ENCODE results near the gene R3HDML. TPM values are rescaled to one million over a fixed set of nuclear protein-coding genes. Genes with fewer than 3 reads are reported as not detected.

Gene R3HDML
- total and polyA plus RNA-seq, 9 of the 15 experiments (the other 6 are each of a cell fraction or from before 2014, with no cell fraction given): not detected

DNA sequence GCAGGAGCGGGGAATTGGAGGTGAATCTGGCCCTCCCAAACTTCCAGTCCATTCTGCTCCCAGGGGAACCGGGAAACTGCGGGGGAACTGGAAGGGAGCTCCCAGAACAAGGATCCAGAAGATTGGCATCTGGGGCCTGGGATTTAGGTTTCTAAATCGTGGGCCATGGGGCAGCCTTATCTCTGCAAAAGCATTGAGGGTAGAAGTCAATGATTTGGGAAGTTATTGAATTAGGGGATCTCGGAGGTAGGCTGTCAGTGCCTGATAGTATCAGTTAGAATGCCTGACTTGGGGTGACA, 63.8 kb downstream of the R3HDML start (continued):
- TF ChIP-seq ZNF146 (CRISPR knock-in tag; IDR thresholded peaks at IDR 0.05; ENCODE audit: unreplicated experiment) (no peak), NFIC (IDR thresholded peaks at IDR 0.05) (peak; percentile 15; the same call in 1 of the 2 replicates), NFYB (IDR thresholded peaks at IDR 0.05; ENCODE audit: extremely low read depth, insufficient read length) (no peak), MAFK (IDR thresholded peaks at IDR 0.05; ENCODE audit: low read length) (no peak), ZC3H8 (IDR thresholded peaks at IDR 0.05) (no peak), CEBPB (tag; IDR thresholded peaks at IDR 0.05) (no peak), IFI16 (CRISPR knock-in tag; IDR thresholded peaks at IDR 0.05) (no peak), FOSL1 (tag; conservative IDR thresholded peaks at IDR 0.05) (peak; percentile 75; the same call in 1 of the 2 replicates)
- TF ChIP-seq, protein P1, sequence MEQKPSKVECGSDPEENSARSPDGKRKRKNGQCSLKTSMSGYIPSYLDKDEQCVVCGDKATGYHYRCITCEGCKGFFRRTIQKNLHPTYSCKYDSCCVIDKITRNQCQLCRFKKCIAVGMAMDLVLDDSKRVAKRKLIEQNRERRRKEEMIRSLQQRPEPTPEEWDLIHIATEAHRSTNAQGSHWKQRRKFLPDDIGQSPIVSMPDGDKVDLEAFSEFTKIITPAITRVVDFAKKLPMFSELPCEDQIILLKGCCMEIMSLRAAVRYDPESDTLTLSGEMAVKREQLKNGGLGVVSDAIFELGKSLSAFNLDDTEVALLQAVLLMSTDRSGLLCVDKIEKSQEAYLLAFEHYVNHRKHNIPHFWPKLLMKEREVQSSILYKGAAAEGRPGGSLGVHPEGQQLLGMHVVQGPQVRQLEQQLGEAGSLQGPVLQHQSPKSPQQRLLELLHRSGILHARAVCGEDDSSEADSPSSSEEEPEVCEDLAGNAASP (IDR thresholded peaks at IDR 0.05): no peak
- TF ChIP-seq, protein P2, sequence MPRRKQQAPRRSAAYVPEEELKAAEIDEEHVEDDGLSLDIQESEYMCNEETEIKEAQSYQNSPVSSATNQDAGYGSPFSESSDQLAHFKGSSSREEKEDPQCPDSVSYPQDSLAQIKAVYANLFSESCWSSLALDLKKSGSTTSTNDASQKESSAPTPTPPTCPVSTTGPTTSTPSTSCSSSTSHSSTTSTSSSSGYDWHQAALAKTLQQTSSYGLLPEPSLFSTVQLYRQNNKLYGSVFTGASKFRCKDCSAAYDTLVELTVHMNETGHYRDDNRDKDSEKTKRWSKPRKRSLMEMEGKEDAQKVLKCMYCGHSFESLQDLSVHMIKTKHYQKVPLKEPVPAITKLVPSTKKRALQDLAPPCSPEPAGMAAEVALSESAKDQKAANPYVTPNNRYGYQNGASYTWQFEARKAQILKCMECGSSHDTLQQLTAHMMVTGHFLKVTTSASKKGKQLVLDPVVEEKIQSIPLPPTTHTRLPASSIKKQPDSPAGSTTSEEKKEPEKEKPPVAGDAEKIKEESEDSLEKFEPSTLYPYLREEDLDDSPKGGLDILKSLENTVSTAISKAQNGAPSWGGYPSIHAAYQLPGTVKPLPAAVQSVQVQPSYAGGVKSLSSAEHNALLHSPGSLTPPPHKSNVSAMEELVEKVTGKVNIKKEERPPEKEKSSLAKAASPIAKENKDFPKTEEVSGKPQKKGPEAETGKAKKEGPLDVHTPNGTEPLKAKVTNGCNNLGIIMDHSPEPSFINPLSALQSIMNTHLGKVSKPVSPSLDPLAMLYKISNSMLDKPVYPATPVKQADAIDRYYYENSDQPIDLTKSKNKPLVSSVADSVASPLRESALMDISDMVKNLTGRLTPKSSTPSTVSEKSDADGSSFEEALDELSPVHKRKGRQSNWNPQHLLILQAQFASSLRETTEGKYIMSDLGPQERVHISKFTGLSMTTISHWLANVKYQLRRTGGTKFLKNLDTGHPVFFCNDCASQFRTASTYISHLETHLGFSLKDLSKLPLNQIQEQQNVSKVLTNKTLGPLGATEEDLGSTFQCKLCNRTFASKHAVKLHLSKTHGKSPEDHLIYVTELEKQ (CRISPR knock-in tag; IDR thresholded peaks at IDR 0.05): no peak

Small RNA genes lying within 50 kb of the gene (small RNA-seq; reads per million reads assigned to genes)
- gene RF00019: not detected

Other genes starting within 250 kb of the R3HDML start
Only the 7 nearest of the 8 such genes appear.
- gene JPH2, start 149.9 kb upstream of the R3HDML start, total RNA-seq (2014; rRNA removed): not detected in 2 replicates
- gene JPH2, start 149.9 kb upstream of the R3HDML start, total RNA-seq (2014; rRNA removed; fragmentation: Illumina TruSeq; extraction: Trizol): not detected in 2 replicates
- gene JPH2, start 149.9 kb upstream of the R3HDML start, total RNA-seq (2015; rRNA removed; fragmentation: Illumina TruSeq; extraction: Trizol): not detected in 2 replicates
- gene JPH2, start 149.9 kb upstream of the R3HDML start, total RNA-seq (2021): not detected in 2 replicates
- not detected in 2 replicates for gene JPH2, start 149.9 kb upstream of the R3HDML start, polyA plus RNA-seq (2011; rRNA removed)
- not detected in 2 replicates for gene JPH2, start 149.9 kb upstream of the R3HDML start, polyA plus RNA-seq (2014; fragmentation: Illumina TruSeq; extraction: Trizol)
- gene JPH2, start 149.9 kb upstream of the R3HDML start, polyA plus RNA-seq (2014; fragmentation: Nextera tagmentation; extraction: Ambion mirVana): not detected
- not detected in 2 replicates for gene JPH2, start 149.9 kb upstream of the R3HDML start, polyA plus RNA-seq (2014; rRNA removed)
- 15.5 and 15.6 TPM in 2 replicates for gene OSER1, start 126.3 kb upstream of the R3HDML start, total RNA-seq (2014; rRNA removed)
- 19.6 and 25.5 TPM in 2 replicates for gene OSER1, start 126.3 kb upstream of the R3HDML start, total RNA-seq (2014; rRNA removed; fragmentation: Illumina TruSeq; extraction: Trizol)
- 19.4 and 19.9 TPM in 2 replicates for gene OSER1, start 126.3 kb upstream of the R3HDML start, total RNA-seq (2015; rRNA removed; fragmentation: Illumina TruSeq; extraction: Trizol)
- 19.0 and 20.4 TPM in 2 replicates for gene OSER1, start 126.3 kb upstream of the R3HDML start, total RNA-seq (2021)
- gene OSER1, start 126.3 kb upstream of the R3HDML start, polyA plus RNA-seq (2011; rRNA removed): 37.3 and 43.9 TPM in 2 replicates
- 23.6 and 25.4 TPM in 2 replicates for gene OSER1, start 126.3 kb upstream of the R3HDML start, polyA plus RNA-seq (2014; fragmentation: Illumina TruSeq; extraction: Trizol)
- 10 to 100 TPM; 54.8 to 57.3 TPM for gene OSER1, start 126.3 kb upstream of the R3HDML start, polyA plus RNA-seq (2014; fragmentation: Nextera tagmentation; extraction: Ambion mirVana)
- 19.7 and 21.7 TPM in 2 replicates for gene OSER1, start 126.3 kb upstream of the R3HDML start, polyA plus RNA-seq (2014; rRNA removed)
- not detected in 2 replicates for gene GDAP1L1, start 89.7 kb upstream of the R3HDML start, total RNA-seq (2014; rRNA removed)
- gene GDAP1L1, start 89.7 kb upstream of the R3HDML start, total RNA-seq (2014; rRNA removed; fragmentation: Illumina TruSeq; extraction: Trizol): not detected in 2 replicates
- not detected in 2 replicates for gene GDAP1L1, start 89.7 kb upstream of the R3HDML start, total RNA-seq (2015; rRNA removed; fragmentation: Illumina TruSeq; extraction: Trizol)
- gene GDAP1L1, start 89.7 kb upstream of the R3HDML start, total RNA-seq (2021): 0.31 and 0.34 TPM in 2 replicates
- not detected in 2 replicates for gene GDAP1L1, start 89.7 kb upstream of the R3HDML start, polyA plus RNA-seq (2011; rRNA removed)
- 0.06 TPM in 1 of 2 replicates, not detected in the other for gene GDAP1L1, start 89.7 kb upstream of the R3HDML start, polyA plus RNA-seq (2014; fragmentation: Illumina TruSeq; extraction: Trizol)
- under 1 TPM in 1 of 2 experiments, not detected in 1; 0.07 TPM for gene GDAP1L1, start 89.7 kb upstream of the R3HDML start, polyA plus RNA-seq (2014; fragmentation: Nextera tagmentation; extraction: Ambion mirVana)
- gene GDAP1L1, start 89.7 kb upstream of the R3HDML start, polyA plus RNA-seq (2014; rRNA removed): 0.40 and 0.53 TPM in 2 replicates
- gene FITM2, start 25.8 kb upstream of the R3HDML start, total RNA-seq (2014; rRNA removed): 1.5 and 2.0 TPM in 2 replicates
- gene FITM2, start 25.8 kb upstream of the R3HDML start, total RNA-seq (2014; rRNA removed; fragmentation: Illumina TruSeq; extraction: Trizol): 1.9 and 2.3 TPM in 2 replicates
- 1.8 TPM in 2 replicates for gene FITM2, start 25.8 kb upstream of the R3HDML start, total RNA-seq (2015; rRNA removed; fragmentation: Illumina TruSeq; extraction: Trizol)
- 2.0 and 2.3 TPM in 2 replicates for gene FITM2, start 25.8 kb upstream of the R3HDML start, total RNA-seq (2021)
- 1.0 and 1.4 TPM in 2 replicates for gene FITM2, start 25.8 kb upstream of the R3HDML start, polyA plus RNA-seq (2011; rRNA removed)
- 2.5 and 2.8 TPM in 2 replicates for gene FITM2, start 25.8 kb upstream of the R3HDML start, polyA plus RNA-seq (2014; fragmentation: Illumina TruSeq; extraction: Trizol)
- under 1 TPM; 0.64 to 0.87 TPM for gene FITM2, start 25.8 kb upstream of the R3HDML start, polyA plus RNA-seq (2014; fragmentation: Nextera tagmentation; extraction: Ambion mirVana)
- gene FITM2, start 25.8 kb upstream of the R3HDML start, polyA plus RNA-seq (2014; rRNA removed): 2.0 and 2.2 TPM in 2 replicates
- not detected in 2 replicates for gene HNF4A, start 18.7 kb downstream of the R3HDML start, total RNA-seq (2014; rRNA removed)
- gene HNF4A, start 18.7 kb downstream of the R3HDML start, total RNA-seq (2014; rRNA removed; fragmentation: Illumina TruSeq; extraction: Trizol): not detected in 2 replicates
- not detected in 2 replicates for gene HNF4A, start 18.7 kb downstream of the R3HDML start, total RNA-seq (2015; rRNA removed; fragmentation: Illumina TruSeq; extraction: Trizol)
- gene HNF4A, start 18.7 kb downstream of the R3HDML start, total RNA-seq (2021): 0.11 and 0.16 TPM in 2 replicates
- not detected in 2 replicates for gene HNF4A, start 18.7 kb downstream of the R3HDML start, polyA plus RNA-seq (2011; rRNA removed)
- gene HNF4A, start 18.7 kb downstream of the R3HDML start, polyA plus RNA-seq (2014; fragmentation: Illumina TruSeq; extraction: Trizol): 0.03 TPM in 1 of 2 replicates, not detected in the other
- under 1 TPM in 1 of 2 experiments, not detected in 1; 0.06 TPM for gene HNF4A, start 18.7 kb downstream of the R3HDML start, polyA plus RNA-seq (2014; fragmentation: Nextera tagmentation; extraction: Ambion mirVana)
- gene HNF4A, start 18.7 kb downstream of the R3HDML start, polyA plus RNA-seq (2014; rRNA removed): 0.27 TPM in 1 of 2 replicates, not detected in the other
- gene TTPAL, start 138.8 kb downstream of the R3HDML start, total RNA-seq (2014; rRNA removed): 1.7 and 2.3 TPM in 2 replicates
- 3.7 and 3.8 TPM in 2 replicates for gene TTPAL, start 138.8 kb downstream of the R3HDML start, total RNA-seq (2014; rRNA removed; fragmentation: Illumina TruSeq; extraction: Trizol)
- 2.8 and 3.4 TPM in 2 replicates for gene TTPAL, start 138.8 kb downstream of the R3HDML start, total RNA-seq (2015; rRNA removed; fragmentation: Illumina TruSeq; extraction: Trizol)
- gene TTPAL, start 138.8 kb downstream of the R3HDML start, total RNA-seq (2021): 6.6 and 7.0 TPM in 2 replicates
- 1.8 and 1.9 TPM in 2 replicates for gene TTPAL, start 138.8 kb downstream of the R3HDML start, polyA plus RNA-seq (2011; rRNA removed)
- 4.2 and 4.6 TPM in 2 replicates for gene TTPAL, start 138.8 kb downstream of the R3HDML start, polyA plus RNA-seq (2014; fragmentation: Illumina TruSeq; extraction: Trizol)
- gene TTPAL, start 138.8 kb downstream of the R3HDML start, polyA plus RNA-seq (2014; fragmentation: Nextera tagmentation; extraction: Ambion mirVana): 1 to 10 TPM; 1.1 to 1.5 TPM
- gene TTPAL, start 138.8 kb downstream of the R3HDML start, polyA plus RNA-seq (2014; rRNA removed): 2.6 and 2.9 TPM in 2 replicates
- gene SERINC3, start 185.0 kb downstream of the R3HDML start, total RNA-seq (2014; rRNA removed): 24.7 and 26.4 TPM in 2 replicates
- 40.2 and 47.5 TPM in 2 replicates for gene SERINC3, start 185.0 kb downstream of the R3HDML start, total RNA-seq (2014; rRNA removed; fragmentation: Illumina TruSeq; extraction: Trizol)
- gene SERINC3, start 185.0 kb downstream of the R3HDML start, total RNA-seq (2015; rRNA removed; fragmentation: Illumina TruSeq; extraction: Trizol): 32.5 and 34.7 TPM in 2 replicates
- gene SERINC3, start 185.0 kb downstream of the R3HDML start, total RNA-seq (2021): 43.1 and 48.8 TPM in 2 replicates
- gene SERINC3, start 185.0 kb downstream of the R3HDML start, polyA plus RNA-seq (2011; rRNA removed): 107 and 130 TPM in 2 replicates
- gene SERINC3, start 185.0 kb downstream of the R3HDML start, polyA plus RNA-seq (2014; fragmentation: Illumina TruSeq; extraction: Trizol): 55.6 and 58.3 TPM in 2 replicates
- 10 to 100 TPM; 73.1 to 93.2 TPM for gene SERINC3, start 185.0 kb downstream of the R3HDML start, polyA plus RNA-seq (2014; fragmentation: Nextera tagmentation; extraction: Ambion mirVana)
- gene SERINC3, start 185.0 kb downstream of the R3HDML start, polyA plus RNA-seq (2014; rRNA removed): 34.7 and 38.6 TPM in 2 replicates

Measured in K562 (cell line).